Measurements from ENCODE around the gene MKLN1. TPM values are rescaled to one million over a fixed set of nuclear protein-coding genes. Genes with fewer than 3 reads are reported as not detected.
"Not testable (repeated sequence)": the region's sequence is repeated elsewhere in the genome, so short reads cannot be mapped to it uniquely, and the experiment has no call there.

Gene MKLN1
- total RNA-seq, 2 experiments from 2014 or later: 32.4 to 36.7 TPM

GRCh38 chr7:131328377-131329175 is 900 bp downstream of the MKLN1 start:
- Mint-ChIP-seq H3K27ac (peak overlapping the region; percentile 97), H3K36me3 (peaks cover 14% of the 10 kb centered on the region), H3K4me3 (peak overlapping the region; percentile 98), H3K4me1 (peaks cover 48% of the 10 kb centered on the region), H3K27me3 (no peaks in the 10 kb centered on the region), H3K9me3 (peaks cover 1% of the 10 kb centered on the region)
- DNase-seq: no peak

GRCh38 chr7:131329176-131329570 is 1.5 kb downstream of the MKLN1 start:
- H3K36me3 Mint-ChIP-seq: peaks cover 19% of the 10 kb centered on the region
- no peaks in the 10 kb centered on the region for H3K27me3 Mint-ChIP-seq

GRCh38 chr7:131330299-131330698 is 2.6 kb downstream of the MKLN1 start:
- Mint-ChIP-seq H3K36me3 (peaks cover 24% of the 10 kb centered on the region), H3K4me3 (peak overlapping the region; percentile 49), H3K27ac (no peak overlapping the region), H3K4me1 (peaks cover 42% of the 10 kb centered on the region), H3K27me3 (no peaks in the 10 kb centered on the region), H3K9me3 (peaks cover 2% of the 10 kb centered on the region)
- DNase-seq: no peak

More at GRCh38 chr7:131329176-131329570, 1.5 kb downstream of the MKLN1 start:
- Mint-ChIP-seq H3K27ac (peak overlapping the region; percentile 6), H3K4me3 (peak overlapping the region; percentile 98), H3K4me1 (peaks cover 49% of the 10 kb centered on the region), H3K9me3 (peaks cover 2% of the 10 kb centered on the region)
- no peak for DNase-seq

GRCh38 chr7:131331806-131332205 is 4.1 kb downstream of the MKLN1 start:
- peaks cover 37% of the 10 kb centered on the region for H3K4me1 Mint-ChIP-seq
- H3K27ac Mint-ChIP-seq: no peak overlapping the region
- H3K9me3 Mint-ChIP-seq: peaks cover 14% of the 10 kb centered on the region
- no peak for DNase-seq
- no peak overlapping the region for H3K4me3 Mint-ChIP-seq
- peaks cover 35% of the 10 kb centered on the region for H3K36me3 Mint-ChIP-seq
- no peaks in the 10 kb centered on the region for H3K27me3 Mint-ChIP-seq

GRCh38 chr7:131332729-131333128 is 5.1 kb downstream of the MKLN1 start:
- H3K36me3 Mint-ChIP-seq: peaks cover 40% of the 10 kb centered on the region
- H3K9me3 Mint-ChIP-seq: peaks cover 18% of the 10 kb centered on the region
- not testable (repeated sequence) for H3K27ac Mint-ChIP-seq, H3K4me3 Mint-ChIP-seq, H3K27me3 Mint-ChIP-seq, DNase-seq
- H3K4me1 Mint-ChIP-seq: peaks cover 37% of the 10 kb centered on the region

- H3K9me3 Mint-ChIP-seq: peaks cover 21% of the 10 kb centered on the region
- no peaks in the 10 kb centered on the region for H3K27me3 Mint-ChIP-seq
- peaks cover 60% of the 10 kb centered on the region for H3K36me3 Mint-ChIP-seq
- H3K27ac Mint-ChIP-seq: no peak overlapping the region
- H3K4me1 Mint-ChIP-seq: peaks cover 35% of the 10 kb centered on the region
- no peak for DNase-seq
- H3K4me3 Mint-ChIP-seq: peak overlapping the region; percentile 19
Measured at GRCh38 chr7:131335639-131336381, 8.1 kb downstream of the MKLN1 start.

- DNase-seq: no peak
- Mint-ChIP-seq H3K27me3 (no peaks in the 10 kb centered on the region), H3K36me3 (peaks cover 63% of the 10 kb centered on the region), H3K9me3 (peaks cover 25% of the 10 kb centered on the region), H3K27ac (no peak overlapping the region), H3K4me3 (no peak overlapping the region), H3K4me1 (peaks cover 35% of the 10 kb centered on the region)
Measured at GRCh38 chr7:131336956-131337355, 9.3 kb downstream of the MKLN1 start.

- Mint-ChIP-seq H3K4me3 (no peak overlapping the region), H3K27ac (no peak overlapping the region), H3K27me3 (no peaks in the 10 kb centered on the region), H3K4me1 (peaks cover 44% of the 10 kb centered on the region), H3K36me3 (peaks cover 66% of the 10 kb centered on the region), H3K9me3 (peaks cover 25% of the 10 kb centered on the region)
- DNase-seq: no peak
Measured at GRCh38 chr7:131338173-131338572, 10.5 kb downstream of the MKLN1 start.

DNA sequence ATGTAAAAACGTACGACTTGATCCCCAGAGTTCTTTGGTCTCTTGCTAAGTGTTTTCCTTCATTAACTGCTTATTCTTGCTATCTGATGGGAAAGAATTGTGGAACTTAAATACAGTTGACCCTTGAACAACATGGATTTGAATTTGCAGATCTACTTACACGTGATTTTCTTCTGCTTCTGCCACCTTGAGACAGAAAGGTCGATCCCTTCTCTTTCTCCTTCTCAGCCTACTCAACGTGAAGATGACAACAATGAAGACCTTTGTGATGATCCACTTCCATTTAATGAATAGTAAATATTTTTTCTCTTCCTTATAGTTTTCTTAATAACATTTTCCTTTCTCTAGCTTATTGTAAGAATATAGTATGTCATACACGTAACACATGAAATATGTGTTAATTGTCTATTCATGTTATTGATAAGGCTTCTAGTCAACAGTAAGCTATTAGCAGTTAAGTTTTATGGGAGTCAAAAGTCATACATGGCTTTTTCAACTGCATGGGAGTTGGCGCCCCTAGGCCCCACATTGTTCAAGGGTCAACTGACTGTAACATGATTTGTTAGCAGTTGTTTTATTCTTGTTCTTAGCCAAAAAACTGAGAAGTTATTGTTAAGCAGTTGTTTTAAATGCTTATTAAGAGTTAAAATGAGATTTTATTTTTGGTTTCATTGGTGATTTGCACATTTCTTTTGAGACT is 11.2 kb downstream of the MKLN1 start:
- Mint-ChIP-seq H3K36me3 (peaks cover 61% of the 10 kb centered on the region), H3K27me3 (no peaks in the 10 kb centered on the region), H3K4me3 (no peak overlapping the region), H3K4me1 (peaks cover 42% of the 10 kb centered on the region), H3K27ac (no peak overlapping the region), H3K9me3 (peaks cover 24% of the 10 kb centered on the region)
- no peak for DNase-seq

GRCh38 chr7:131341690-131342089 is 14.0 kb downstream of the MKLN1 start:
- no peak overlapping the region for H3K4me3 Mint-ChIP-seq
- H3K9me3 Mint-ChIP-seq: peaks cover 12% of the 10 kb centered on the region
- DNase-seq: no peak
- H3K27me3 Mint-ChIP-seq: no peaks in the 10 kb centered on the region
- H3K4me1 Mint-ChIP-seq: peaks cover 35% of the 10 kb centered on the region
- peaks cover 42% of the 10 kb centered on the region for H3K36me3 Mint-ChIP-seq
- H3K27ac Mint-ChIP-seq: no peak overlapping the region

DNA sequence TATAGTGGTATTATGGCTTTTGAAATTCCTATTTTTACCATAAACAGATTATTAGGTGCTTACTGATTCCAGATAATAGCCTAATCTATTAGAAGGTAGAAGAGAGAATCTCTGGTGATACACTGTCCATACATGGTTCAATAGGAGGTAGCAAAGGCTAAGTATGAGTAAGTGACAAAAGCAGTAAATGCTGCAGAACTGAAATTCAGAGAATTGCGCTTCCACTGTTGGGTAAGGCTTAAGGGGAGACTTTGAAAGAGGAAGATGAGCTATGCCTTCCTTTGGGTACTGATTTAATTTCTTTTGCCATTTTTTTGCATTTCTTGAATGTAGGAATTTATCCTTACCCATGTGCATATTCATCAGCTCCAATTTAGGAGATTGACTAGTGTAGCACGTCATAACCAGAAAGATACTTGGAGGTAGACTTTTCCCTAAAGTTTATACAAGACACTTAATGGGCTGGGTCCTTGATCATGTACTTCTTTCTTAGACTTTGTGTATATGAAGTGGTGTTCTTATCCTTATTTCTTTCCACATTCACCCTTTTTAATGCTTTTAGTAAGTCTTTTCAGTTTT is 15.3 kb downstream of the MKLN1 start:
- Mint-ChIP-seq H3K4me3 (no peak overlapping the region), H3K27ac (no peak overlapping the region), H3K4me1 (peaks cover 46% of the 10 kb centered on the region), H3K36me3 (peaks cover 34% of the 10 kb centered on the region), H3K9me3 (peaks cover 7% of the 10 kb centered on the region), H3K27me3 (no peaks in the 10 kb centered on the region)
- DNase-seq: no peak

DNA sequence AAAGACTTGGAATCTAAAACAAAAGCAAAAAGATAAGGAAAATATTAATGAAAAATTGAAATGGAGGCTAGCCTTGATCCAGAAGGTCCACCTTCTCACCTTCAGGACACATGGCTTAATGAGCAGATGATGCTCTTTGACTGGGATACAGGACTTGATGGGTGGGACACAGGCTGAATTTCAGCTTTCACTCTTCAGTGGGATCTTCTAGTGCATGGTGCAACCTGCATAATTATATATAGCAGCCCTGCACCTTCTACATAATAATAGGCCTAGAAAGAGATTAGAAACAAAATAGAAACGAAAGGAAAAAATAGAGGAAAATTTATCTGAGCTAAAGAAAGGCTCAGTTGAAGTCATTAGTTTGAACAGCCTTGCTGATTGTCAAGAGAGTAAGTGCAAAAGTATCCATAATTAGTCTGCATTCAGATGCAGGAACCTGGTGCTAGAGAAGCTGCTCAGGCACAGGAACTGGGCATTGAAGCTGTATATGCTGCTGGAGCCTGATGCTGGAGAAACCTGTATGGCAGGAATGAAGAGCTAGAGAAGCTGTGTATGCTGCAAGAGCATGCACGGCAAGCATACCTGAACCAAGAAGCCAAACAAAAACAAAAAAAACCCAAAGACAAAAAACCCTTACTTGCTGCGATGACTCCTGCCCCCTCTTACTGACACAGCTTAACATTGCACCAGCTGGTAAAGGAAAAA is 19.4 kb downstream of the MKLN1 start:
- Mint-ChIP-seq H3K27ac (no peak overlapping the region), H3K36me3 (peaks cover 26% of the 10 kb centered on the region), H3K4me1 (peaks cover 31% of the 10 kb centered on the region), H3K9me3 (peaks cover 6% of the 10 kb centered on the region), H3K27me3 (no peaks in the 10 kb centered on the region), H3K4me3 (no peak overlapping the region)
- no peak for DNase-seq

- no peak overlapping the region for H3K27ac Mint-ChIP-seq
- peaks cover 6% of the 10 kb centered on the region for H3K9me3 Mint-ChIP-seq
- H3K36me3 Mint-ChIP-seq: peaks cover 37% of the 10 kb centered on the region
- no peak for DNase-seq
- H3K4me3 Mint-ChIP-seq: no peak overlapping the region
- H3K27me3 Mint-ChIP-seq: no peaks in the 10 kb centered on the region
- peaks cover 40% of the 10 kb centered on the region for H3K4me1 Mint-ChIP-seq
Measured at GRCh38 chr7:131352032-131352431, 24.4 kb downstream of the MKLN1 start.

DNA sequence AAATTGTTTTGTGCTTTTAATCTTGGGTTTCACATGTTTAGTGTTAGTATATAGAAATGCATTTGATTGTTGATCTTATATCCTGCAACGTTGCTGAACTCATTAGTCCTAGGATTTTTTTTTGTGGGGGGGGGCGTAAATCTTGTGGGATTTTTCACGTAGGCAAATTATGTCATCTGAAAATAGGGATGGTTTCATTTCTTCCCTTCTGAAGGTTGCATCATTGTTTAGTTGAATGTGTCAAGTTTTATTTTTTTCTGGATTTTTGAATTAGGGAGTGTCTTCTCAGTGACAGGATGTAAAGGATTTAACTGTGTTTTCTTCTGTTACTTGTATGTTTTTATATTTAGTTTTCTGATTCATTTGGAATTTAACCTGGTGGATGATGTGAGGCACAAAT is 26.7 kb downstream of the MKLN1 start:
- H3K9me3 Mint-ChIP-seq: peaks cover 6% of the 10 kb centered on the region
- H3K4me3 Mint-ChIP-seq: no peak overlapping the region
- no peak for DNase-seq
- no peak overlapping the region for H3K27ac Mint-ChIP-seq
- H3K4me1 Mint-ChIP-seq: peaks cover 49% of the 10 kb centered on the region
- H3K36me3 Mint-ChIP-seq: peaks cover 33% of the 10 kb centered on the region
- no peaks in the 10 kb centered on the region for H3K27me3 Mint-ChIP-seq
